HepG2 (cell line): ENCODE measurements around the gene DCUN1D3. TPM values are rescaled to one million over a fixed set of nuclear protein-coding genes. Genes with fewer than 3 reads are reported as not detected.

Experiments
- BATF2 ChIP-seq: sonication (generic); formaldehyde crosslinking; IDR thresholded peaks from 2 replicates; pipeline ENCODE4 v1.8.0; 2022; ENCODE audit warnings: mild to moderate bottlenecking, missing genetic modification reagents, moderate library complexity
- CAMTA2 ChIP-seq: sonication (generic); formaldehyde crosslinking; IDR thresholded peaks from 2 replicates; pipeline ENCODE4 v1.4.0; 2020; ENCODE audit warnings: mild to moderate bottlenecking, missing genetic modification reagents, borderline replicate concordance
- CHCHD3 ChIP-seq: sonication (generic); formaldehyde crosslinking; IDR thresholded peaks from 2 replicates; pipeline ENCODE4 v1.8.0; 2022; ENCODE audit warnings: mild to moderate bottlenecking, missing genetic modification reagents, moderate library complexity
- GATAD1 ChIP-seq: IDR thresholded peaks from 2 replicates; pipeline ENCODE4 v1.6.1; 2016; ENCODE audit warnings: missing genetic modification reagents, missing compliant biosample characterization
- GPBP1L1 ChIP-seq: sonication (generic); formaldehyde crosslinking; IDR thresholded peaks from 2 replicates; pipeline ENCODE4 v1.5.0; 2020; ENCODE audit warnings: mild to moderate bottlenecking, missing genetic modification reagents
- IKZF5 ChIP-seq: IDR thresholded peaks from 2 replicates; pipeline ENCODE4 v1.6.1; 2018; ENCODE audit warnings: missing genetic modification reagents, mild to moderate bottlenecking, missing compliant biosample characterization
- JARID2 ChIP-seq: sonication (generic); formaldehyde crosslinking; IDR thresholded peaks from 2 replicates; pipeline ENCODE4 v1.8.1; 2023; ENCODE audit warnings: missing genetic modification reagents, inconsistent platforms; ENCODE audit not compliant: insufficient replicate concordance
- LBX2 ChIP-seq: sonication (generic); formaldehyde crosslinking; IDR thresholded peaks from 2 replicates; pipeline ENCODE4 v1.5.0; 2020; ENCODE audit warnings: missing genetic modification reagents, mild to moderate bottlenecking, borderline replicate concordance
- MBD4 ChIP-seq: IDR thresholded peaks from 2 replicates; pipeline ENCODE4 v1.6.1; 2012; ENCODE audit warnings: low read length, inconsistent platforms, borderline replicate concordance
- MZF1 ChIP-seq: sonication (generic); formaldehyde crosslinking; IDR thresholded peaks from 2 replicates; pipeline ENCODE4 v1.8.1; 2023; ENCODE audit warnings: mild to moderate bottlenecking, missing genetic modification reagents, borderline replicate concordance
- POLR2AphosphoS2 ChIP-seq: IDR thresholded peaks from 2 replicates; pipeline ENCODE4 v1.6.1; 2011; ENCODE audit warnings: low read depth, low read length, improper control_type of control experiment
- RCOR2 ChIP-seq: IDR thresholded peaks from 2 replicates; pipeline ENCODE4 v1.6.1; 2016; ENCODE audit warnings: missing biosample characterization, missing genetic modification reagents
- TCF7 ChIP-seq: sonication (generic); IDR thresholded peaks from 2 replicates; pipeline ENCODE4 v1.6.1; 2016; ENCODE audit warnings: antibody characterized with exemption, low read depth
- ZBTB10 ChIP-seq: sonication (generic); formaldehyde crosslinking; IDR thresholded peaks from 2 replicates; pipeline ENCODE4 v1.4.0; 2020; ENCODE audit warnings: missing genetic modification reagents, borderline replicate concordance
- ZBTB49 ChIP-seq: sonication (generic); formaldehyde crosslinking; IDR thresholded peaks from 2 replicates; pipeline ENCODE4 v1.4.0; 2020; ENCODE audit warnings: missing genetic modification reagents, borderline replicate concordance
- ZC3H13 ChIP-seq: sonication (generic); formaldehyde crosslinking; IDR thresholded peaks from 2 replicates; pipeline ENCODE4 v1.8.1; 2023; ENCODE audit warnings: mild to moderate bottlenecking, missing genetic modification reagents, moderate library complexity
- ZNF3 ChIP-seq: IDR thresholded peaks from 2 replicates; pipeline ENCODE4 v1.7.0; 2017; ENCODE audit warnings: inconsistent platforms
- ZNF503 ChIP-seq: sonication (generic); formaldehyde crosslinking; IDR thresholded peaks from 2 replicates; pipeline ENCODE4 v1.4.0; 2020; ENCODE audit warnings: missing genetic modification reagents
- ZNF672 ChIP-seq: sonication (generic); formaldehyde crosslinking; IDR thresholded peaks from 2 replicates; pipeline ENCODE4 v1.8.1; 2022; ENCODE audit warnings: missing genetic modification reagents
- ZNF841 ChIP-seq: sonication (generic); formaldehyde crosslinking; IDR thresholded peaks from 2 replicates; pipeline ENCODE4 v1.8.1; 2023; ENCODE audit warnings: missing genetic modification reagents, borderline replicate concordance
- polyA plus RNA-seq, 8 experiments: library from polyadenylated mRNA; depleted of rRNA in 3 of 8; stranded (reverse) in 7 of 8; unstranded in 1 of 8; fragments of >200 nt; fragmentation: Illumina TruSeq in 4 of 8; extraction: Trizol in 4 of 8; gene quantifications; 2 replicates each; pipeline versions ENCODE4 v1.2.1 to v1.2.3, GENCODE V29; 2011 to 2016; ENCODE audit warnings: low read depth in 4 of 8, missing spikeins in 1 of 8, mixed read lengths in 1 of 8; ENCODE audit not compliant: insufficient read depth in 1 of 8
- total RNA-seq, 5 experiments: library from RNA; depleted of rRNA; stranded (reverse); fragments of >200 nt; fragmentation: Illumina TruSeq; extraction: Trizol; gene quantifications; 2 replicates each; pipeline ENCODE4 v1.2.3, GENCODE V29; 2016; ENCODE audit warnings: low read depth in 1 of 5

DCUN1D3 gene
- total and polyA plus RNA-seq, 2 of the 13 experiments (the other 11 are each of a cell fraction or from before 2014, with no cell fraction given) = 5.0 to 19.3 TPM

GRCh38 chr16:20878682-20879147 is 21.4 kb downstream of the DCUN1D3 start (continued):
- TF ChIP-seq IKZF5 (CRISPR knock-in tag) (peak; percentile 25; the same call in 1 of the 2 replicates), GPBP1L1 (CRISPR knock-in tag) (no peak), ZC3H13 (CRISPR knock-in tag) (no peak), BATF2 (CRISPR knock-in tag) (no peak), JARID2 (CRISPR knock-in tag) (no peak), ZNF503 (no peak), ZNF672 (CRISPR knock-in tag) (no peak), ZNF841 (CRISPR knock-in tag) (no peak), TCF7 (no peak), MZF1 (CRISPR knock-in tag) (no peak), CHCHD3 (CRISPR knock-in tag) (no peak), LBX2 (CRISPR knock-in tag) (no peak), RCOR2 (CRISPR knock-in tag) (0 out of 2 replicates have a peak, but pooled peaks have one; percentile 37), MBD4 (no peak), CAMTA2 (no peak), ZNF3 (CRISPR knock-in tag) (no peak), ZBTB10 (CRISPR knock-in tag) (no peak), ZBTB49 (CRISPR knock-in tag) (no peak), POLR2AphosphoS2 (no peak), GATAD1 (CRISPR knock-in tag) (peak; percentile 9; the same call in 1 of the 2 replicates)
